Measurements from ENCODE around the gene NDUFA8.

The NDUFA8 gene

GRCh38 chr9:122159026-122159924, at the start of gene NDUFA8, which contains the start of gene MORN5:
NDUFA8 (minus strand) TSS chr9:122159779; CDS start chr9:122159677, 102 bp downstream.
MORN5 (plus strand) TSS chr9:122159908; CDS start chr9:122159973, 65 bp downstream.
- peak; percentile 97 for DNase-seq

- no peak for DNase-seq
These were observed 47.5 kb upstream of the NDUFA8 start for GRCh38 chr9:122207096-122207495.

- no peak for DNase-seq
These were observed 46.8 kb upstream of the NDUFA8 start for GRCh38 chr9:122206118-122207046.

- no peak for DNase-seq
These were observed 45.6 kb upstream of the NDUFA8 start for GRCh38 chr9:122205176-122205575.

GRCh38 chr9:122204491-122204890, 44.9 kb upstream of the NDUFA8 start:
- no peak for DNase-seq

GRCh38 chr9:122204055-122204454, 44.5 kb upstream of the NDUFA8 start:
- no peak for DNase-seq

- DNase-seq = no peak
These were observed 42.5 kb upstream of the NDUFA8 start for GRCh38 chr9:122202111-122202510.

- DNase-seq = no peak
These were observed 42.1 kb upstream of the NDUFA8 start for GRCh38 chr9:122201641-122202040.

- no peak for DNase-seq
These were observed 41.5 kb upstream of the NDUFA8 start for GRCh38 chr9:122200960-122201595.

GRCh38 chr9:122197882-122198281, 38.3 kb upstream of the NDUFA8 start:
- DNase-seq = no peak

- DNase-seq = no peak
These were observed 37.8 kb upstream of the NDUFA8 start for GRCh38 chr9:122197426-122197825.

- DNase-seq = no peak
These were observed 36.3 kb upstream of the NDUFA8 start for GRCh38 chr9:122195875-122196274.

- DNase-seq = no peak
These were observed 34.1 kb upstream of the NDUFA8 start for GRCh38 chr9:122193651-122194050.

GRCh38 chr9:122192914-122193525, 33.4 kb upstream of the NDUFA8 start:
- DNase-seq = no peak

GRCh38 chr9:122192261-122192875, 32.8 kb upstream of the NDUFA8 start:
- DNase-seq = no peak

- DNase-seq = no peak
These were observed 32.0 kb upstream of the NDUFA8 start for GRCh38 chr9:122191584-122191983.

GRCh38 chr9:122190597-122191381, 31.2 kb upstream of the NDUFA8 start:
- peak; percentile 30 for DNase-seq

- no peak for DNase-seq
These were observed 28.8 kb upstream of the NDUFA8 start for GRCh38 chr9:122188369-122188768.

- DNase-seq = no peak
These were observed 27.3 kb upstream of the NDUFA8 start for GRCh38 chr9:122186777-122187470.

GRCh38 chr9:122186301-122186700, 26.7 kb upstream of the NDUFA8 start:
- no peak for DNase-seq

- no peak for DNase-seq
These were observed 25.0 kb upstream of the NDUFA8 start for GRCh38 chr9:122184551-122184950.
